Hepatocyte (in vitro differentiated cells): ENCODE measurements around the gene PCSK6. TPM values are rescaled to one million over a fixed set of nuclear protein-coding genes. Genes with fewer than 3 reads are reported as not detected.

Experiments used
- DNase-seq: peaks from one replicate; pipeline ENCODE4 v3.0.0-alpha.2; 2016; ENCODE audit warnings: low spot score
- H2AFZ ChIP-seq: fragments of 200-600 bp; sonication (generic); 2 replicates; pipeline ENCODE4 v1.6.0; 2016; ENCODE audit warnings: antibody characterized with exemption, mild to moderate bottlenecking
- H3K27ac ChIP-seq: fragments of 200-600 bp; sonication (generic); 2 replicates; pipeline ENCODE4 v1.5.1; 2016; ENCODE audit warnings: mild to moderate bottlenecking
- H3K27me3 ChIP-seq: fragments of 200-600 bp; sonication (generic); 2 replicates; pipeline ENCODE4 v1.6.1; 2016
- H3K36me3 ChIP-seq: fragments of 200-600 bp; sonication (generic); replicated peaks from 2 replicates; pipeline ENCODE4 v1.5.1; 2016; ENCODE audit warnings: low read depth; ENCODE audit not compliant: insufficient read depth
- H3K4me1 ChIP-seq: fragments of 200-600 bp; sonication (generic); 2 replicates; pipeline ENCODE4 v1.5.1; 2016; ENCODE audit warnings: mild to moderate bottlenecking, moderate library complexity; ENCODE audit not compliant: insufficient read depth
- H3K4me2 ChIP-seq: fragments of 200-600 bp; sonication (generic); 2 replicates; pipeline ENCODE4 v1.6.0; 2016
- H3K4me3 ChIP-seq: fragments of 200-600 bp; sonication (generic); 2 replicates; pipeline ENCODE4 v1.5.1; 2016; ENCODE audit warnings: mild to moderate bottlenecking
- H3K79me2 ChIP-seq: fragments of 200-600 bp; sonication (generic); 2 replicates; pipeline ENCODE4 v1.6.0; 2017; ENCODE audit warnings: mild to moderate bottlenecking
- H3K9me2 ChIP-seq: fragments of 200-600 bp; sonication (generic); replicated peaks from 2 replicates; pipeline ENCODE4 v1.6.0; 2017; ENCODE audit warnings: mild to moderate bottlenecking; ENCODE audit not compliant: insufficient read depth
- H3K9me3 ChIP-seq: fragments of 200-600 bp; sonication (generic); 2 replicates; pipeline ENCODE4 v1.5.1; 2016; ENCODE audit warnings: low read depth, mild to moderate bottlenecking
- H4K20me1 ChIP-seq: fragments of 200-600 bp; sonication (generic); 2 replicates; pipeline ENCODE4 v1.6.0; 2016; ENCODE audit warnings: mild to moderate bottlenecking; ENCODE audit not compliant: insufficient read depth, poor library complexity, severe bottlenecking
- EZH2 ChIP-seq: fragments of 200-600 bp; sonication (generic); IDR thresholded peaks from 2 replicates; pipeline ENCODE4 v1.6.1; 2016; ENCODE audit warnings: antibody characterized with exemption, mild to moderate bottlenecking, borderline replicate concordance
- EZH2phosphoT487 ChIP-seq: fragments of 200-600 bp; sonication (generic); IDR thresholded peaks from one replicate; pipeline ENCODE4 v1.6.1; 2018; ENCODE audit warnings: antibody characterized with exemption, mild to moderate bottlenecking, low read depth, moderate library complexity; ENCODE audit not compliant: unreplicated experiment, severe bottlenecking
- WGBS: methylation state at CpG from one replicate; pipeline ENCODE4 v1.1.6; 2016; ENCODE audit warnings: low lambda C conversion rate; ENCODE audit errors: missing lambda C conversion rate; 5-methylcytosine and 5-hydroxymethylcytosine counted together
- polyA plus RNA-seq: library from polyadenylated mRNA; unstranded; fragments of >200 nt; fragmentation: Nextera tagmentation; extraction: Ambion mirVana; gene quantifications from 2 replicates; pipeline ENCODE4 v1.2.1, GENCODE V29; 2016
- total RNA-seq: library from RNA; depleted of rRNA; stranded (reverse); fragments of >200 nt; gene quantifications from 2 replicates; pipeline ENCODE4 v1.2.3, GENCODE V29; 2014
- TF ChIP-seq, protein P1 (sequence below): fragments of 200-600 bp; sonication (generic); IDR thresholded peaks from 2 replicates; pipeline ENCODE4 v1.5.1; 2016; ENCODE audit warnings: antibody characterized with exemption, mild to moderate bottlenecking; ENCODE audit not compliant: poor library complexity

Gene PCSK6
- total and polyA plus RNA-seq, 2 experiments from 2014 or later, result 31.7 to 40.5 TPM

DNA sequence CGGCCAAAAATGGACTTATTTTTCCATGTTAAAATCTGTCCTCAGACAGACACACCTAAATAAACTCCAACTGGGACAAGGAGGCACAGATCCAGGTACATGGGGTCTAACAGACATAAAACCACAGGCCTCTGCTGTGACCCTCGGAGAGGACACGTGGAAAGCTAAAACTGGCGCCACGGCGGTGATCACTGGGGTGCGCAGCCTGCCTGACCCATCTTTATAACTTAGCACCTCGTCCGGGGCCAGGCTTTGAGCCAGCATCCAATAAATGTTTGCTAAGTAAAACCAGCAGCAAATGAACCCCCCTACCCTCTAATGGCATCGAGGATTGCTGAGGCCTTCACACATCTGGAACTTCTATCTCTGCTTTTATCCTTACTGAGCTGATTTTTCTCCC lies 15.3 kb downstream of the PCSK6 start:
- Histone ChIP-seq H3K27me3 (no peaks in the 10 kb centered on the region), H3K27ac (no peak overlapping the region), H4K20me1 (no peaks in the 10 kb centered on the region), H3K9me3 (no peaks in the 10 kb centered on the region), H3K4me1 (peaks cover 19% of the 10 kb centered on the region), H3K4me3 (no peak overlapping the region), H2AFZ (no peak overlapping the region), H3K79me2 (peaks cover 6% of the 10 kb centered on the region), H3K9me2 (no peaks in the 10 kb centered on the region), H3K36me3 (no peaks in the 10 kb centered on the region), H3K4me2 (no peak overlapping the region)
- DNase-seq, result no peak
- whole genome bisulfite sequencing, result 94% methylated on average over 10 of the region's 10 CpGs
- TF ChIP-seq, protein P1, sequence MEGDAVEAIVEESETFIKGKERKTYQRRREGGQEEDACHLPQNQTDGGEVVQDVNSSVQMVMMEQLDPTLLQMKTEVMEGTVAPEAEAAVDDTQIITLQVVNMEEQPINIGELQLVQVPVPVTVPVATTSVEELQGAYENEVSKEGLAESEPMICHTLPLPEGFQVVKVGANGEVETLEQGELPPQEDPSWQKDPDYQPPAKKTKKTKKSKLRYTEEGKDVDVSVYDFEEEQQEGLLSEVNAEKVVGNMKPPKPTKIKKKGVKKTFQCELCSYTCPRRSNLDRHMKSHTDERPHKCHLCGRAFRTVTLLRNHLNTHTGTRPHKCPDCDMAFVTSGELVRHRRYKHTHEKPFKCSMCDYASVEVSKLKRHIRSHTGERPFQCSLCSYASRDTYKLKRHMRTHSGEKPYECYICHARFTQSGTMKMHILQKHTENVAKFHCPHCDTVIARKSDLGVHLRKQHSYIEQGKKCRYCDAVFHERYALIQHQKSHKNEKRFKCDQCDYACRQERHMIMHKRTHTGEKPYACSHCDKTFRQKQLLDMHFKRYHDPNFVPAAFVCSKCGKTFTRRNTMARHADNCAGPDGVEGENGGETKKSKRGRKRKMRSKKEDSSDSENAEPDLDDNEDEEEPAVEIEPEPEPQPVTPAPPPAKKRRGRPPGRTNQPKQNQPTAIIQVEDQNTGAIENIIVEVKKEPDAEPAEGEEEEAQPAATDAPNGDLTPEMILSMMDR, result no peak
- TF ChIP-seq EZH2phosphoT487 (no peak), EZH2 (no peak)

DNA sequence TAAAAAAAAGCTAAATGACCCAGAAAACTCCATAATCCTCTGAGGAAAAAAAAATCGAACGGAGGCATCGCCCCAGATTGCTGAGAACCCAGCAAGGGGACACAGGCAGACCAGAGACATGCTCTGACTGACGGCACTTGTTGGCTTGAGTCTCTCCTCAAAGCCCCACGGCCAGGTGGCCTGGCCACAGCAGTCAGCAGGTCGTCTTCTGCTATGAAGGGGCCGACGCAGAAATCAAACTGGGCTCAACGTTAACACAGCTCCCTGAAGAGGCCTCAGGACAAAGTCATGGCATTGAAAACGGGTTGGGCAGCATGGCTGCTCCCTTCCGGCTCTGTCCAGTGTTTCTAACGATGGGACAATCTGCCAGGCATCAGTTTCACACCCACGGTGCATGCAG lies 17.5 kb downstream of the PCSK6 start:
- H4K20me1 ChIP-seq, result no peaks in the 10 kb centered on the region
- H3K4me3 ChIP-seq, result no peak overlapping the region
- peaks cover 9% of the 10 kb centered on the region for H3K4me1 ChIP-seq
- H2AFZ ChIP-seq, result no peak overlapping the region
- H3K36me3 ChIP-seq, result no peaks in the 10 kb centered on the region
- H3K79me2 ChIP-seq, result peaks cover 6% of the 10 kb centered on the region
- TF ChIP-seq EZH2phosphoT487, result no peak
- TF ChIP-seq, protein P1, result no peak
- no peak for TF ChIP-seq EZH2
- H3K9me2 ChIP-seq, result no peaks in the 10 kb centered on the region
- no peak overlapping the region for H3K27ac ChIP-seq
- DNase-seq, result no peak
- WGBS, result 81% methylated on average over 13 of the region's 13 CpGs
- H3K4me2 ChIP-seq, result no peak overlapping the region
- H3K27me3 ChIP-seq, result no peaks in the 10 kb centered on the region
- H3K9me3 ChIP-seq, result no peaks in the 10 kb centered on the region

DNA sequence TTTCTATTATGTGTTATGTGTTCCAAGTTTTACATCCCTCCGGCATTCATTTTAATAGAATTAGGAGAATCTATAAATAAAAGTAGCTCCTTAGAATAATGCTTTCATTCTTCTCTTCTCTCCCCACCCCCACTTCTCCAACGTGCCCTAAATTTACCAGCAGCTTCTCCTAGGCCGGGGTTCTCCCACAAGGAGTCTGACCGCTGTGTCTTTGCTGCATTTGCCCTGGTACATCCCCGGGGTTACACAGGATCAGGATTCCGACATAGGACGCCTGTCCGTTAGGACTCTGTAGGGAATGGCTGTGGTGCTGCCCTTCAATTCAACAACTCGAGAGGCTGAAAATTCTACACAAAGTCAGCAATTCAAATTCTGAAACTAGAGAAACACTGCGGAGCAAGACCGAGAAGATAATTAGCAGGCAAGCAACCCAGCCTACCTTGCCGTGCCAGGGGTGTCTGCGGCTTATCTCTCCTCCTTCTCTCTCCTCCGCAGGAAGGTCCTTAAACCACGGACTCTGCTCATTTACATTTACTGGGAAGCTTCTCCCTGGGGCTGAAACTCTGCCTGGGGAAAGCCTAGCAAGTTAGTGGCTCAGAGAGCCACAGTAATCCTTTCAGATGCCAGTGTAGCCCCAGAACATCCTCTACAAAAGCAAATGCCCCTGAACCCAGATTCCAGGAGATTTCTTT lies 18.8 kb downstream of the PCSK6 start:
- 55% methylated on average over 15 of the region's 15 CpGs for WGBS

More for the DNA sequence above, 18.8 kb downstream of the PCSK6 start:
- Histone ChIP-seq H3K4me3 (no peak overlapping the region), H3K4me1 (peaks cover 8% of the 10 kb centered on the region), H2AFZ (no peak overlapping the region), H3K36me3 (no peaks in the 10 kb centered on the region), H3K4me2 (peak overlapping the region; percentile 58), H3K27me3 (no peaks in the 10 kb centered on the region), H3K79me2 (peaks cover 4% of the 10 kb centered on the region), H4K20me1 (no peaks in the 10 kb centered on the region), H3K27ac (peak overlapping the region; percentile 7), H3K9me2 (no peaks in the 10 kb centered on the region), H3K9me3 (no peaks in the 10 kb centered on the region)
- no peak for DNase-seq
- TF ChIP-seq EZH2phosphoT487 (no peak), EZH2 (no peak)
- TF ChIP-seq, protein P1, result no peak
